ENCODE data around the gene CSRP1.

CSRP1 gene

DNA sequence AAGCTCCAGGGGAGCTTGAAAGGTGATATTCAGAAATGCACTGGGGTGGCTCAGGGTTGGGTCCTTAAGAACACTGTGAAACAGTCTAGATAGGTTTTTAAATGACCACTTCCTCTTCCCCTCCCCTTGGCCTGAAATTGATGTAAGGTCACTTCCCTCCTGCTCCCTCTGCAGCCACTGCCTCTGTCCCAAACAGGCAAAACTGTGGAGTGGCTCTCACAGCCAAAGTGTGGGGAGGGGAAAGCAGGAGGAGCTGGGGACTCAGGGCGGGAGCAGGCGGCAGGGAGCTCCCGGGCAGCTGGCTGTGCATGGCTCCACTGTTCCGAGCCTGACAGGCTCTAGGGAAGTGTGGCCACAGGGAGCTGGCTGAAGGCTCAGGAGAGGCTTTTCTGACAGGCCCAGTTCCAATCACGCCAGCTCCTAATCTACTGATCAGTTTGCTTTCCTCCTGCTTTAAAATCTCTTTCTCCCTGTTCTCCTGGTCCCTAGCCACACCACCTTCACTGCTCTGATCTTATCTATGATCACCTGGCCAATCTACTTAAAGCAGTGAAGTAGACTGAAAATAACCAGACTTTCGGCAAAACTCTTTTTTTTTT lies 5.1 kb upstream of the CSRP1 start:
- no peak for DNase-seq

DNA sequence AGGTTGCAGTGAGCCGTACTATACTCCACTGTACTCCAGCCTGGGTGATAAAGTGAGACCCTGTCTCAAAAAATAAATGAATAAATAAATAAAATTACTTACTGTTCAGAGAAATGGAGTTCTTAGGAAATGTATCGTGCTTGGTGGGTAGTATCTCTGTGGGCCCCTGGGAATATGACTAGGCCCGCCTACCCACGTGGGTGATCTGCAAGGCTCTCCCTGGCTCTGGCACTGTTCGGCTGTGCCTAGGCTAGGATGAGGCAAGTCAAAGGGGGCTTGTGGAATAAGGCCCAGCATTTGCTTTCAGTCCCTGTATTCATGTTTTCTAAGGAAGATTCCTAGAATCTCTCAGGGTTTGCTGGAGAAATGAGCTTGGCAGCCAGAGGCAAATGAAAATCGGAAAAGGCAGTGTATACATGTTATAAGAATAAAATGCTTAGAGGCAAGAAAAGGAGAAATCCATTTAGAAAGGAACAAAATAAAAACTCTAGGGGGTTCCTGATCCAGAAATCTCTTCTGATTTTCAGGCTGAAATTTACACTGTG lies 4.5 kb upstream of the CSRP1 start:
- no peak for DNase-seq

DNA sequence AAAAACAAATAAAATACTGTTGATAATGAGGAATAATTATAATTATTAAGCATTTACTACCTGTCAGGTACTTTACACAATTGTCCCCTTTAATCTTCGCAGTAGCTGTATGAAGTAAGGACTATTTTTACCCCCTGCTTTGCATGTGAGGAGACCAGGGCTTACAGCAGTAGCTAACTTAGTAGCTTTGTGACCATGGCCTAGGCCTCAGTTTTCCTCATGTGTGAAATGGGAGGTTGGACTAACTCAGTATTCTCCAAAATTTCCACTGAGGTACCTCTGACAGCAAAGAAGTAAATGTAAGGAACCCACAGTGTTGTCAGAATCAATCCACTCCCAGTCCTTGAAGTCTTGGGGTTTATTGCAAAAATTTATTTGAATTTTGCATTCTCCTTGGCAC lies 3.8 kb upstream of the CSRP1 start:
- no peak for DNase-seq

DNA sequence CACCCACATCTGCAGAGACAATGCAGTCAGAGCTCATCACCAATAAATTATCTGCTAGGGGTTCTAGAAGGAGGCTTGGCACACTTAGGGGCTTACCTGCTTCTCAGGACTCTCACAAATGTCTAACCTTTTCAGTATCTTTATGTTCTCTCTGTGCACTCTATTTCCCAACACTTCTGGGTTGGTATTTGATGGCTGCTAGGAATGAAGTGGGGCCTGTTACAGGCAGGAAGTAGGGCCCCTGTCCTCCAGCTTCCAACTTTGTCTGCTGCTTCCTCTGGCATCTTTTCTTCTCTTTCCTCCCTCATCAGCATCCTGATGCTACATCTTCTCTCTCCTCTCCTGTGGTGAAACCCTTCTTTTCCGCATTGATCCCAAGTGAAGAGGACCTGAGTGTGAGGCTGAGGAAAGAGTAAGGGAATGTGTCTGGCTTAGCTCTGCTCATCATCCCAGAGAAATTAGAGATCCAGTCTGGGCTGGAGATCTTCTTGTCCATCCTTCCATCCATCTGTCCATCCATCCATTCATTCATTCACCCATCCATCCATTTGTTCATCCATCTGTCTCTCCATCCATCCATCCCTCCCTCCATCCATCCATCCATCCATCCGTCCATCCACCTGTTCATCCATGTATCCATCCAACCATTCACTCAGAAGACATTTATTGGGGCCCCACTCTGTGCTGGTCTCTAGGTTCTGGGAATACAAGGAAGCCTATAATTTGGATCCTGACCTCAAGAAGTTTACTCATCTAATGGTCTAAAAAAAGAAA lies 2.9 kb upstream of the CSRP1 start:
- no peak for DNase-seq

DNA sequence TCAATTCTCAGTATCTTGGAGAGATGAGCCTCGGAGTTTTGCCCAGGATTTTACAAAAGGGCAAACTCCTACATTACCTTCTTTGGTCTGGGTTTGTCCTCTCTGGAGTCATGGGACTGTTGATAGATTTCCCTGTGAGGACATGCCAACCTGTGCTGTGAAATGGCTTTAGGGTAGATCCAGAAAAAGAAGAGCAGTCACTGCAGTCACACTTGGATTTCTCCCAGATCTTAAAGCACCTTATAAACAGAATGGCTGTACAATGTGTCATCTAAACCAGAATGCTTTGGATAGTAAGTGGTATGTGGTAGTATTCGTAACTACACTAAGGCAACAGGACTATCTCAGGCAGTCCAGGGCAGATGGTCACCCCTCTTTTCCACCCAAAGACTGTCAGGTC lies 1.9 kb upstream of the CSRP1 start:
- no peak for DNase-seq

DNA sequence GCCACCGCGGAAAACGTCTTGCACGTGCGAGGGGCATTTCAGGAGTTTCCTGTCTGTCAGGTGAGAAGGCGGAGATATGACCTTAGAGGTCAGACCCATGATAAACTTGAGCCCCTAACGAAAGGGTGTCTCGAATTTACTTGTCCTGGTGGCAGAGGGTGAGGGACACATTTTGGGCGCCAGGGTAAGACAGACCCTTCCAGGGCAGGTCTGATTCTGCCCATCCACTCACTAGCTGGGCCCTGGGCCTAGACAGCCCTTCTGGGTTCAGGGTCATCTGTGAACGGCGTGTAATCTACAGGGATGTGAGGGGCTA lies 395 bp upstream of the CSRP1 start:
- no peak for DNase-seq

DNA sequence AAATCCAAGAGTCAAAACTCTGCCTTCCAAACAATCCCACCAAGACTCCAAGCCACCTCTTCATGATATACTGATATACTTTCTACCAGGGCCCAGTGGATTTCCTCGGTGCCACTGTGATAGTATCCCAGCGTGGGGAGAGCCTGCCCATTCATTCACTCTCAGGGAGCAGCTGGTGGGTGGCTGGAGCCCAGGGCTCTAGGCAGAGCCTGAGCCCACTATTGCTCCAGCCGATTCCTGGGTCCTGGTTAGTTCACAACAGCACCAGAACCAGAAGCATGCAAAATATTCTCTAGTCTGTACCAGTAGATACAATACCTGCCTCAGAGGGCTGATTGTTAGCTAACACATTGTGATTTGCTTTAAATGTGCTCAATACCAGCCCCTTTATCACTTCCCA lies 831 bp downstream of the CSRP1 start:
- DNase-seq, result no peak

DNA sequence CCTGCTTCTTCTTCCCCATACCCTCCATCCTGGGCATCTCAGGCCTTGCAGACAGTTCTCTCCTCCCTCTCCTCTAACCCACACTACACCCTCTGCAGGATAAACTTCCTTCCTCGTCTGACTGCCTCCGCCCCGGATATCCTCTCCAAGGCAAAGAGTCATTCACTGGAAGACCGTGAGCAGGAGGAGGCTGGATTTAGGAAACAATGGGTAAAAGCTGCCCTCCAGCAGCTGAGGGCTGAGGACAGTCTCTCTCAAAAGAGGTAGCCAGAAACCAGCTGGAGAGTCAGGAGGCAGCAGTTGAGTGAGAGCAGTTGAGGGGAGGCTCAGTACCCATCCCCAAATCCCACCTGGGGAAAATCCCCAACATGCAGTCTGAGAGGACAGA lies 1.4 kb downstream of the CSRP1 start:
- DNase-seq, result no peak

DNA sequence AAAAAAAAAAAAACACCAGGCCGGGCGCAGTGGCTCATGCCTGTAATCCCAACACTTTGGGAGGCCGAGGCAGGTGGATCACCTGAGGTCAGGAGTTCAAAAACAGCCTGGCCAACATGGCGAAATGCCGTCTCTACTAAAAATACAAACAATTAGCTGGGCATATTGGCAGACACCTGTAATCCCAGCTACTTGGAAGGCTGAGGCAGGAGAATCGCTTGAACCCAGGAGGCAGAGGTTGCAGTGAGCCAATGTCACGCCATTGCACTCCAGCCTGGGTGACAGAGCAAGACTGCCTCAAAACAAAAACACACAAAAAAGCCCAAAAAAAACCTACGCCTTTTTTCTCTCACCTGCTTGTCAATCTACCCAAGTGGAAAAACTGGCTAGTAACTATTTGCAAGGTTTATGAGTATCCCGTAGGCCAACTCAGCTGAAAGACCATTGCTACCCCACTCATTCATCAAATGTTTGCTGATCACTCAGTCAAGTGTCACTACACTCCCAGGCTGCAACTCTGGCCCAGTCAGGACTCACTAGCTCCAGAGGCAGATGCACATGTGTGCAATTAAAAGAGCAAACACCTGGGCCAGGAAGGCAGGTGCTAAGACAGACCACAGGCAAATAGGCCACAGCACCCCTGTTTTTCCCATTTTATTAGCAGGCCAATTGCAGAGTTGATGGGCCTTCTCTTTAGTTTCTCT lies 2.0 kb downstream of the CSRP1 start:
- no peak for DNase-seq

DNA sequence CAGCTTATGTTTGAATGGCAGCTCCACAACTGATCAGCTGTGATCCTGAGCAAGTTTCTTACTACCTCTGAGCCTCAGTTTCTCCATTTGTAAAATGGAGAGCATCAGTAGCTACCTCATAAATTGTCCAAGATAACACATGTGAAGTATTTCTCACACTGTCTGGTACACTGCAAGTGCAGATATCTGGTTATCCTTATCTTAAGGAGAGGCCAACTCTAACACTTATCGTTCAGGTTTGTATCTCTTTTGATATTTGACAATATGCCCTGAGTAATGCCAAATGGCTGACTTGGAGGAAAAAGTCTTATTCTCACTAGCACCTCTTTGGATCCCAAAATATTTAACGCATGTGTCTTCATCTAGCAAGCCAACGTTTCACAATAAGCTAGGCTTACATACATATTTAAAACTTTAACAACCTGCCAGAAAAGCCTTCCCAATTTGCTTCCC lies 2.7 kb downstream of the CSRP1 start:
- DNase-seq, result no peak

DNA sequence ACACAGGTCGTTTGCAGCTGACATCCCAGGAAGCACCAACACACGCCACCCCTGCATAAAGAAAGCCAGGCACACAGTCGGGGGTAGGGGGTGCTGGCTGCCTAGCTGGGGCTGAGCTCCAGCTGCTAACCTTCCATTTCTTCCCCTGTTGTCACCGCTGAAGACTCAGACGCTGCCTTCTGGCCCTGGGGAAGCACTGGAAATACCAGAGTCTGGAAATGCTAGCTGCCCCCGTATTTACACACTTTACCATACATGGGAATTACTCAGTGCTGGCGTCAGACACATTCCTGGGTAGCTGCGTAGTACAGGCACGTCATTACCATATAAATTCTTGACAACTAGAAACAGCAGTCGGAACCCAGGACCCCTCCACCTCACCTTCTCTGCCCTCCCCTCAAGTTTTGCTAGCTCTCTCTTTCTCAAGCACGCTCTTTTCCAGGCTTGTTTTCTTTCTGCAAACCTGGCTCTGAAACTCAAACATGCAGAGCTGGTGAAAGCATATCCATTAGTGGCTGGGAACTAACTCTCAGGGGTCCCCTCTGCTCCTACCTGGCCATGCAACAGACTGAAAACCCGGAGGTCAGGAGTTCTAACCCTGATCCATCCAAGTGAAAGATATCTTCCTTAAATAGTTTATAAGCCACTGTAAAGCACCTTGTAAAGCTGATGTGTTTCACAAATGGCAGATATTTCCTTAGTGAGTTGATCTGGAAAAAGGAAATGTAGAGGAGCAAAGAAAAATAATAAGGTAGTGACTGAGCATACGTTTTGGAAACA lies 3.3 kb downstream of the CSRP1 start:
- no peak for DNase-seq

DNA sequence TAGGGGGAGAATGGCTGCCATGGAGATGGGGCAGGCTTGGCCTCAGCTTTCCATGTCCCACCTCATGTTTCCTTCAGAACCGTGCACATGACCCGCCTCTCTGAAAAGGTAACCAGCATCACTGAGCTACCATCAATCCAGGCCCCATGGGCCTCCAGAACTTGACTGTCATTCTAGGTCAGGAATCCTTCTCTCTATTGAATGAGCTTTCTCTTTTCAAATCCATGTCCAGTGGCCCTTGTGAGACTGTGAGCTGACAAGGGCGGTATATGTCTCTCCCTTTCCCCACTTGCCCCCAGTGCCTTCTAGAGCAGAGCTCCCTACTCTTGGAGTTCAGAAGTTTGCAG lies 4.4 kb downstream of the CSRP1 start:
- DNase-seq, result no peak

DNA sequence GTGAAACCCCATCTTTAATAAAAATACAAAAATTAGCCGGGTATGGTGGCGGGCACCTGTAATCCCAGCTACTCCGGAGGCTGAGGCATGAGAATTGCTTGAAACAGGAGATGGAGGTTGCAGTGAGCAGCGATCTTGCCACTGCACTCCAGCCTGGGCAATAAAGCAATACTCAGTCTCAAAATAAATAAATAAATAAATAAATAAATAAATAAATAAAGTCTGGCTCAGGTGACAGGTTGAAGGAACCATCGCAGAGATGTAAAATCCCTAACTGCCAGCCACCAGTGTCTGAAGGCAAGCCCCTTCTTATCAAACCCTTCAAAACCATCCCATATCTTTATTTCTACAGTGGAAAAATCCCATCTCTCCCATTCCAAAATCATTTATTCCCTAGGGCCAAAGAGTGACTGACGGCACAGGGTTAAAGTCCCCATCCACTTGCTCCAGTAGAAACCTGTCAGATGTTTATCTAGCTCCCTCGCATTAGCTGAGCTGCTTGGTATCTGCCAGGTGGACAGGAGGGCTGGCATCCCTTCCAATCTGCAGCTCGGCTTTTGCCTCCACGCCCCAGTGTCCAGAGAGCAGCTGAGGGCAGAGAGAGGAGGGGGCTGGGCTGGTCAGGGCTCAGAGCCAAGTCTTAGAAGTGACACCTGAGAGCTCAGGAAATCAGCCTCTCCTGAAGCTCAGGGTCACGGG lies 5.0 kb downstream of the CSRP1 start:
- no peak for DNase-seq

DNA sequence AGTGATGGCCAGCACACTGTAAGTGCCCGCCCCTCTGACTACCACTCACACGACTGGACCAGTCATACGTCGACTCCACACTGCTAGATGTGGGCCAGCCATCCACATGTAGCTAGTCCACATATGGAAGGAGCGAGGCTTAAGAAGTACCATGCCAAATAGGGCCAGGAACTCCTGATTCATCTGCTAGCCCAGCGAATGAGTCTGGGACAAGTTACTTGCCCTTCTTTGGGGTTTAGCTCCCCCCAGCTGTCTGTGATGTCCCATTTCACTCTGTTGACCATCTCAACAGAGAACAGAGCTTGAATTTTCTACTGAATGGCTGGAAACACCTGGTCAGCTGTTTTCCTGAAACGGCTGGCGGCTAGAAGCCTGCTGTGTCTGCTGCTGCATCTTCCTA lies 5.8 kb downstream of the CSRP1 start:
- no peak for DNase-seq

DNA sequence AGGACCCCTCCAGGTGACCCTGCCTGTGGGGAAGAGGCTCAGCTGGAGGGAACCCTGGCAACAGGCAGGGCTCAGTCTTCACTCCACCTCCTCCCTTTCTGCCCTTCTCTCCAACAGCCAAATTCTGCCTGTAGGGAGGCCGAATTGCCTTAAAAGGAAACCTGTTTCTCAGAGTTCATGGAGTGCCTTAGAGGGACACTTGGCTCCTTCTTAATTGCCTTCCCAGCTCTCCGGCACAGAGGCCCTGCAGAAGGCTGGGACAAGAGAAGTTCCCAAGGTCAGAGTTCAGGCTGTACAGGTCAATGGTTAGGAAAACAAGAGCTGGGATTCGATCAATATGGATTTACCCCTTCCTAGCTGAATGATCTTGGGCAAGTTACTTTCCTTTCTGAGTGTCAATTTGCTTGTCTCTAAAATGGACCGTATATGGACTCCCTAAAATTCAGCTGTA lies 6.2 kb downstream of the CSRP1 start:
- DNase-seq, result no peak

DNA sequence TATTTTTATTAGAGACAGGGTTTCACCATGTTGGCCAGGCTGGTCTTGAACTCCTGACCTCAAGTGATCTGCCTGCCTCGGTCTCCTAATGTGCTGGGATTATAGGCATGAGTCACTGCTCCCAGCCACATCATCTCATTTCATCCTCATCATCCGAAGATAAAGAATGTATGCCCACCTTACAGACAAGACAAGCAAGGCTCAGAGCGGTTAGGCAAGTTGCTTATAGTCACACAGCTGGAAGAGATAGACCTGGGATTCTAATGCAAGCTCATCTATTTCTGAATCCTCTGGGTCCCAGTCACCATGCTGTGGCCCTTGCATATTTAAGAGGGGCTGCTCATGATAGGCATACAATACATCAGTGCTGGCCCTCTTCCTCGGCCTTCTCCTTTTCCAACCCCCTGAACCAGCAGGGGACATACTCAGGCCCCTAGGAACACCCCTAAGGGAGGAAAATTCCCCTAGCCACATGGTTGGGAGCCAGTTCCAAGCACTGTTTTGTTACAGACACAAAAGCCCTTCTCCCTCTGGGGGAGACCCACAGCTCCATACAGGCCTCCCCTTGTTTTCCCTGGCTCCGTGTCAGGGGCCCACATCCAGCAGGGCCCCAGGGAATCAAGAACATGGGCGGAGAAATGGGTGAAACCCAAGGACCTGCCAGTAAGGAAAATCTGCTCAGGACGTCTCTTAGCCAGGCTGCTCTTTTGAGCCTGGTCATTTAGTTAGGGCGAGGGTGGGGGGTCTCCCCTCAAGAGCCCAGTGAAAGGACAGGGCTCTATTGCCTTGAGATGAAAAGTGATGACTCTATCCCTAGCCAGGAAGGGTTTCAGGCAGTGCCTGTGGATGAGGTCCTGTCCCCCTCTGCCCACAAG lies 6.9 kb downstream of the CSRP1 start:
- DNase-seq, result no peak

DNA sequence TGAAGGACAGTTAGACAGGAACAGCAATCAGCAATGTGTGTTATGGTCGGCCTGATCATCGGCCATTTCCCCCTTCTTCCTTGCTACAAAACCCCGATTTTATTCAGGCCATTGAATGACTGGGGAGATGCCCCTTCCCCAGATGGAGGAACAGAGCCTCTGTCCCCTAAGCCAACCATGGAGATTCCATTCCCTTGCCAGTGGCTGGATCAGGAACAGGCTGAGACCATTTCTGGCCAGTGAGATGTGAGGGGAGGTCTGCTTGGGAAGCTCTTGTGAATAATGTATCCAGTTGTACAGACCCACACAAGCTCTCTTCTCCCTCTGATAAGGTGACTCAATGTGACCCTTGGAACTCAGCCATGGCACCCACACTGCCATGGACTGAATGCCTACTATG lies 7.7 kb downstream of the CSRP1 start:
- no peak for DNase-seq

DNA sequence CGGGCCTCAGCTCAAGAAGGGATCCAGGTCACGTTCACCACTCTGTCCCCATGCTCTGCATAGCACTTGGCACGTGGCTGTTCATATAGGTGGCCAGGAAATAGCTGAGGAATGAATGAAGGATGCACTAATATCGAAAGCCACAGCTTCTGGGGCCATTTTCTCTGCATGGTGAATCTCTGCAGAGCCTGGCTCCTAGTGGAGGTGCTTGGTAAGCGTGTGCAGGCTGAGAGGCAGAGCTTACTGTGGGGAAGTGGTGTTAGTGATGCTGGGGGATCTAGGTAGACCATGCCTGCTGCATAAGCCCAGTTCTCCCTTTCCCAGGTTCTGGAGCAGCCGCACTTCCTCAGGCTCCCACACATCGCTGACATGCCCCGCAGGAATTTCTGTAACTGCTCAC lies 8.3 kb downstream of the CSRP1 start:
- DNase-seq, result no peak

DNA sequence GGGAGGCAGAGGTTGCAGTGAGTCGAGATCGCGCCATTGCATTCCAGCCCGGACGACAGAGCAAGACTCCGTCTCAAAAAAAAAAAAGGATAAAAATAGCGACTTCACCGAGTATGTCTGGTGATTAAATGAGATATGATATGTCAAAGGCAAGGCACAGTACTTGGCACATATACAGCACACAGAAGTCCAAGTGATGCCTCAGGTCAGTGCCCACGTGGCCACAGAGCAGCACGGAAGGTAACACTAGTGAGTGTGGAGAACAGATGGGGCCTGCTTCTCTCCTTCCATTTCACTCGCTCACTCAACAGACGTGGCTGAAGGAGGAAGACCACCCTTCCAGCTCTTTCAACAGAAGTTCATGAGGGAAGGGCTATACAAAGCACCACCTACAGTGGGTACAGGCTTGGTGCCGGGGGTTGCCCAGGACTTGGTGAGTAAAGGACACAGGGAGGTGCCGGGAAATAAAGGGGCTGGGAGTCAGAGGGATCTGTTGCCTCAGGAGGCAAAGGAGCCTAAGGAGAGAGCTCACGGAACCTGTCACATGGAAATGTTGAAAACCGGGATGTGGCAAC lies 8.9 kb downstream of the CSRP1 start:
- no peak for DNase-seq

DNA sequence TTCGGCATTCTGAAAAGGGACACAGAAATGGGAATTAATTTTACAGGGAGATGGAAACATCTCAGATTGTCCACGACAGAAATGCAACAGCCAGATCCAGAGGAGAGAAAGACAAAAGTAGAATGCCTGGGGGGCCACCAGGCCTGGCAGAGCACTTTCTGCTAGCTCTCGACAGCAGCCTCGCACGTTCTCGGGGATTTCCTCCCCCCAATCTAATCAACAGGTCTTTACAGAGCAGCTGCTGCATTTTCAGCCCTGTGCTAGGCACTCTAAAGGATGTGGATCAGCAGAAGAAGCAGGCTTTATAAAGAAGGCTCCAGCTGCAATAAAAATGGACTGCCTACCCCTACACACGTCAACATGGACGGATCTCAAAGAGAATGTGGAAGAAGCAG lies 10.6 kb downstream of the CSRP1 start:
- no peak for DNase-seq

DNA sequence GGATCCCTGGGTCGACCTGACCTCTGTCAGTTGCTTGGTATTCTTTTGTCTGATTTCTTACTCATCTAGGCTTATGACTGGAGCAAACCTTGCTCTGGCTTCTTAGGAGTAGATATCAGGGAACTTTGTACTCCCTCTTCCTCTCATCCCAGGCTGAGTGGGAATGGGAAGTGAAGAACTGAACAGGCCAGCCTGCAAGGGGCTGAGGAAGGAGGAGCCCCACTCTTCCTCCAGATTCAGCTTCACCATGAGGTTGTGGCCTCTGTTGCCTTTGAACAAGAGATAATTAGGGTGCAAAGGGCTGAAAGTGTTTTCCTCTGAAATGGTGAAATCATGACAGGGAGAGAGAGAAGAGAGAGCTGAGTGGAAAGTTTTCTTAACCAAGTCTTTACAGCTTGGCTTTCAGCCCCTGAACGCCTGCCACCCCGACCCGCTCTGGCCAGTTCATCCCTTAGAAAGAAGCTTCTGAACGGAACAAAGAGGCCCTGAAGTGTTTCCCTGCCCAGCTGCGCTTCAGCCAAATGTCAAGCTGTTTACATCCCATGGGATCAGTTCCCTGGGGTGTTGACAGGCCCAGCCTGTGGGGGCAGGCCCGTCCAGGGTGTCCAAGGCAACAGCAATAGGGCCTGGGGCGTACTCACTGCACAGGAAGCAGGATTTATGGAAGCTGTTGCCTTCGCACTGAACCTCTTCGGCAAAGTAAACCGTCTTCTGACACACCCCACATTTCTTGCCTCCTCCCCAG lies 11.2 kb downstream of the CSRP1 start:
- DNase-seq, result no peak

Data from stimulated activated CD8-positive, alpha-beta memory T cell treated with anti-CD3 and anti-CD28 coated beads, Interleukin-4, amount 100 ng/mL, for 48 hours (primary cell).